OCI-LY1 (cell line): Measurements from ENCODE around the gene GNG4.
A peak's percentile ranks its signal among the peaks of the same experiment; 100 is the strongest.

ENCODE experiments used
- H2AFZ ChIP-seq: fragments of 200-600 bp; sonication (generic), shearing (Covaris generic); 2 replicates; pipeline ENCODE4 v1.6.0; 2014; ENCODE audit warnings: antibody characterized with exemption, mild to moderate bottlenecking, low read length
- H3F3A ChIP-seq: fragments of 200-600 bp; sonication (generic), shearing (Covaris generic); 2 replicates; pipeline ENCODE4 v1.6.0; 2014; ENCODE audit warnings: mild to moderate bottlenecking, antibody characterized with exemption, low read length, moderate library complexity; ENCODE audit not compliant: insufficient read depth
- H3K27ac ChIP-seq: fragments of 200-600 bp; sonication (generic); 2 replicates; pipeline ENCODE4 v1.5.1; 2014; ENCODE audit warnings: low read length, mixed run types, mild to moderate bottlenecking, low read depth; ENCODE audit not compliant: poor library complexity, severe bottlenecking
- H3K27me3 ChIP-seq: fragments of 200-600 bp; sonication (generic); 2 replicates; pipeline ENCODE4 v1.6.0; 2014; ENCODE audit warnings: antibody characterized with exemption, mild to moderate bottlenecking, low read length, moderate library complexity; ENCODE audit not compliant: insufficient read depth
- H3K36me3 ChIP-seq: fragments of 200-600 bp; sonication (generic); 2 replicates; pipeline ENCODE4 v1.6.1; 2014; ENCODE audit warnings: mild to moderate bottlenecking, antibody characterized with exemption, low read length, moderate library complexity, mixed read lengths; ENCODE audit not compliant: insufficient read depth
- H3K4me1 ChIP-seq: fragments of 200-600 bp; sonication (generic); 2 replicates; pipeline ENCODE4 v1.5.1; 2014; ENCODE audit warnings: mild to moderate bottlenecking, low read length, moderate library complexity; ENCODE audit not compliant: insufficient read depth, severe bottlenecking
- H3K4me2 ChIP-seq: fragments of 200-600 bp; sonication (generic), shearing (Covaris generic); 2 replicates; pipeline ENCODE4 v1.6.1; 2014; ENCODE audit warnings: low read length
- H3K4me3 ChIP-seq: fragments of 200-600 bp; sonication (generic); 2 replicates; pipeline ENCODE4 v1.5.1; 2014; ENCODE audit warnings: low read length, low read depth, mild to moderate bottlenecking, mixed read lengths; ENCODE audit not compliant: poor library complexity, severe bottlenecking
- H3K79me2 ChIP-seq: fragments of 200-600 bp; shearing (Covaris generic); 2 replicates; pipeline ENCODE4 v1.6.1; 2016; ENCODE audit warnings: mixed run types, low read length, mixed read lengths; ENCODE audit not compliant: insufficient read depth
- H3K9ac ChIP-seq: fragments of 200-600 bp; sonication (generic), shearing (Covaris generic); 2 replicates; pipeline ENCODE4 v1.6.1; 2014; ENCODE audit warnings: mild to moderate bottlenecking, low read length, mixed read lengths
- H3K9me2 ChIP-seq: fragments of 200-600 bp; sonication (generic), shearing (Covaris generic); 2 replicates; pipeline ENCODE4 v1.6.1; 2014; ENCODE audit warnings: low read depth, mild to moderate bottlenecking, low read length, mixed read lengths
- H3K9me3 ChIP-seq: fragments of 200-600 bp; shearing (Covaris generic); 2 replicates; pipeline ENCODE4 v1.6.1; 2014; ENCODE audit warnings: low read length, mixed read lengths
- H4K20me1 ChIP-seq: fragments of 200-600 bp; sonication (generic), shearing (Covaris generic); 2 replicates; pipeline ENCODE4 v1.6.0; 2016; ENCODE audit warnings: mild to moderate bottlenecking, low read length; ENCODE audit not compliant: insufficient read depth
- CTCF ChIP-seq: fragments of 200-600 bp; sonication (generic), shearing (Covaris generic); IDR thresholded peaks from 2 replicates; pipeline ENCODE4 v1.5.1; 2017; ENCODE audit warnings: mild to moderate bottlenecking, antibody characterized with exemption, low read length, moderate library complexity, mixed read lengths
- EZH2 ChIP-seq: fragments of 200-600 bp; sonication (generic), shearing (Covaris generic); IDR thresholded peaks from 2 replicates; pipeline ENCODE4 v1.8.0; 2017; ENCODE audit warnings: borderline replicate concordance, mixed run types, mild to moderate bottlenecking, antibody characterized with exemption, low read length, moderate library complexity, mixed read lengths

GNG4 gene

GRCh38 chr1:235558621-235559169, 90.9 kb downstream of the GNG4 start:
- no peaks in the 10 kb centered on the region for H3K9me3 ChIP-seq
- no peak overlapping the region for H3K4me3 ChIP-seq

GRCh38 chr1:235557495-235557894, 92.1 kb downstream of the GNG4 start:
- Histone ChIP-seq H3K27me3 (no peaks in the 10 kb centered on the region), H3K9me3 (no peaks in the 10 kb centered on the region)
- TF ChIP-seq EZH2 (no peak), CTCF (peak; percentile 47; the same call in 1 of the 2 replicates)

More at GRCh38 chr1:235558621-235559169, 90.9 kb downstream of the GNG4 start:
- Histone ChIP-seq H3K36me3 (no peaks in the 10 kb centered on the region), H3K27me3 (no peaks in the 10 kb centered on the region), H3F3A (no peaks in the 10 kb centered on the region), H3K4me1 (no peaks in the 10 kb centered on the region), H3K4me2 (no peak overlapping the region), H3K27ac (no peak overlapping the region), H3K79me2 (no peaks in the 10 kb centered on the region), H3K9ac (no peak overlapping the region), H3K9me2 (no peaks in the 10 kb centered on the region), H2AFZ (no peak overlapping the region), H4K20me1 (no peaks in the 10 kb centered on the region)
- TF ChIP-seq EZH2 (no peak), CTCF (no peak)

GRCh38 chr1:235556807-235557206, 92.8 kb downstream of the GNG4 start:
- Histone ChIP-seq H2AFZ (no peak overlapping the region), H3K4me1 (no peaks in the 10 kb centered on the region), H3K4me2 (no peak overlapping the region), H3K9ac (no peak overlapping the region), H3K4me3 (no peak overlapping the region), H3K27ac (no peak overlapping the region), H3K79me2 (no peaks in the 10 kb centered on the region), H3K36me3 (no peaks in the 10 kb centered on the region), H3K9me3 (no peaks in the 10 kb centered on the region), H4K20me1 (no peaks in the 10 kb centered on the region), H3K27me3 (no peaks in the 10 kb centered on the region), H3K9me2 (no peaks in the 10 kb centered on the region), H3F3A (no peaks in the 10 kb centered on the region)
- TF ChIP-seq EZH2 (no peak), CTCF (no peak)

More at GRCh38 chr1:235557495-235557894, 92.1 kb downstream of the GNG4 start:
- Histone ChIP-seq H2AFZ (no peak overlapping the region), H3K79me2 (no peaks in the 10 kb centered on the region), H3K27ac (no peak overlapping the region), H4K20me1 (no peaks in the 10 kb centered on the region), H3F3A (no peaks in the 10 kb centered on the region), H3K36me3 (no peaks in the 10 kb centered on the region), H3K9ac (no peak overlapping the region), H3K4me1 (no peaks in the 10 kb centered on the region), H3K9me2 (no peaks in the 10 kb centered on the region), H3K4me2 (no peak overlapping the region), H3K4me3 (no peak overlapping the region)
